GM19455 (cell line): ENCODE results near the gene ASB7.

Source experiments
- ATAC-seq: cut with Tn5 transposase; IDR thresholded peaks from one replicate; pipeline ENCODE4 v1.9.1; 2021; ENCODE audit not compliant: unreplicated experiment

Gene ASB7

DNA sequence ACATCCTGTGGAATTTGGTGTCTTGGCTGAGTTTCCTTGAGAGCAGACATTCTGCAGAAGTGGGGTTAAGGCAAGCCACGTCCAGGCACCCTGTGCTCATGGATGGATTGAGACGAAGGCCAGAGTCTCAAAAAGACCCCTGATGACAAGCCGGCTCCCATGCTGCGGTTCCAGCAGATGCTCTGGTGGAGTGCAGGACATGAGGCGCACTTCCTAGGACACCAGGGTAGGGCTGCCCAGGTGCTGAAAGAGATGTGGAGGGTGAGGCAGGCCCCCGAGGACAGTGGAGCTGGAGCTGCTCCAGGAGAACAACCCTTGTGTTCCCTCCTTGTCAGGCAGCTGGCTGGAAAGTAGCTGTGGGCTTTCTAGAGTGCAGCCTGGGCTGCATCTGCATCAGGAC is 81.0 kb downstream of the ASB7 start:
- ATAC-seq, result no peak

GRCh38 chr15:100684591-100684990 is 82.2 kb downstream of the ASB7 start:
- ATAC-seq, result no peak

DNA sequence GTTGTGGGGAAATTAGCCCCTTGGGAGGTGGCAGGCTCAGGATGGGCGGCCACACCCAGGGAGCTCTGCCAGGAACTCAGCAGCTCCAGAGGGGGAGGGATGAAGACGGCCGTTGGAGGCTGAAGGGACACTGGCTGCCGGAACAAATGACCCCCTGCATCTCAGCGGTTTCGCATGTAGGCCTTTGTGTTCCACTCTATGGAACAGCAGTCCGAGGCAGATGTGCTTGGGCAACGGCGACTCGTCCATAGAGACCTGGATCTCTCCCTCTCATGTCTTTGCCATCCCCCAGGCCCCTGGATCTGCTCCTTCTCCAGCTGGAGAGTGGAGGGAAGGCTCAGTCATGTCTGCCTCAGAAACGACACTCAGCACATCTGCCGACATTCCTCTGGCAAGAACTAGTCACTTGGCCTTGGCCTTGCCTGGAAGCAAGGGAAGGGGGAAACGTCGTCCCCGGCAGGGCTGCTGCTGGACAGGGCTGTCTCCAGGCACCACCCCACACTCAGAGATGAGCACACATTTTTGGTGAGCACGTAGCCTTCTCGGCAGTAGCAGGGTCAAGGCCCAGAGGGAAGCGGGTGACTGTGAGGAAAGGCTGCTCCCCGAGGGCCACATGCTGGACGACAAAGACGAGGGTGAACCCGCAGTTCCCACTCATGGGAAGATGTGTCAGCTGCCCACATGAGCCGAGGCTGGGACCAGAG is 83.8 kb downstream of the ASB7 start:
- no peak for ATAC-seq

DNA sequence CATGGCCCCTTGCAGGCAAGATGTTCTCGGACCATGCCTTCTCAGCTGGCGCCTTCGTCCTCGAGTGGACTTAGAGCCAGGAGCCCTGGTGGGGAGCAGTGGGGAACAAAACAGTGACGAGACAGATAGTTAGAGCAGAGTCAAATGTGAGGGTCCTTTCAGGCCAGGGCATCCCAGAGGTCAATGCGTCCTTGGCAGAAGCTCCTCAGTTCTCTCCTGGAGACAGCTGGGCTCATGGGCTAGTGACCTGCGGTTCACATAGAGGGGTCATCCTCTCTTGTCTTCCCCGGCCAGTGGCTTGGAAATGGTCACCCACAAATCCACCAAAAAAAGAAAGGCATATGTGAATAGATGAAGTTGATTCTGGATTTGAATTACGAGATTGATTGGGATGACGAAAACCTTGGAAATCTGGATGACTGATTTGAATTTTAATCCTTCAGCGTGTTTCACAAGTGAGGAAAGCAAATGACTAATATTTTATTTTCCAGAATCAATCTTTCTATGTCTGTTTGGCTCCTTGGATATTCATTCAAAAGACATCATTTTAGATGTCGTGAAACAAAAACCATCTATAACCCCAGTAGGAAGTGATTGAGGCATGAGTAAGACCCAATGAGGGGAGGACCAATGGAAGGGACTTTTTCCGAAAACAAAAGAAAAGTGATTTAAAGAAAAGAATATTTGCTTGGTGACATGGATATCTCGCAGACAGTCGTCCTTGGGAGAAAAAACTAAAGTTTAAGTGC is 84.5 kb downstream of the ASB7 start:
- no peak for ATAC-seq

GRCh38 chr15:100687582-100688141 is 85.3 kb downstream of the ASB7 start:
- no peak for ATAC-seq

DNA sequence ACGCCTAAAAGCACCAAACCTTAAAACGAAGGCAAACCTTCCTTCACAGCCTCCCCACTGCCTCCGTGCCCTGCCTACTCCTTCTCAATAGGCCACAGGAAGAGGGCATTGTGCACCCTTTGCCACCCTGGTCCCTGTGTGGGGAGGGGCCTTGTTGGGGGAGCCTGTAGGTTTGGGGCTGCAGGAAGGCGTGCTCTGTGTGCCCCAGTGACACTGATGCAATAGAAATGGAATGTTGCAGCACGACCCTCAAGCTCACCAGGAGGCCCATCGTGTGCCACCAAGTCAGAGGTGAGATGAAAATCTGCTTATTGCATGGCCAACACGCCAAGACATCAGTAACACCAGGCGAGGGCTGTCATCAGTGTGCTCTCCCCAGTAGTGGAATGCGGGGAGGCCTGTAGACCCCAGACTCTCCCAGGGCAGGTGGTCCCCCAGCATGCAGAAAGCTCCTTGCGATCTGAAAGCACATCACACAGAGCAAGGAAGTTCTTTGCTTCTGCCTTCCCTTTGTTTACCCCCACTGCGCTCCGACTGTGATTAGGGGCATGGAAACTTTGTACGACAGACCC is 86.2 kb downstream of the ASB7 start:
- no peak for ATAC-seq

DNA sequence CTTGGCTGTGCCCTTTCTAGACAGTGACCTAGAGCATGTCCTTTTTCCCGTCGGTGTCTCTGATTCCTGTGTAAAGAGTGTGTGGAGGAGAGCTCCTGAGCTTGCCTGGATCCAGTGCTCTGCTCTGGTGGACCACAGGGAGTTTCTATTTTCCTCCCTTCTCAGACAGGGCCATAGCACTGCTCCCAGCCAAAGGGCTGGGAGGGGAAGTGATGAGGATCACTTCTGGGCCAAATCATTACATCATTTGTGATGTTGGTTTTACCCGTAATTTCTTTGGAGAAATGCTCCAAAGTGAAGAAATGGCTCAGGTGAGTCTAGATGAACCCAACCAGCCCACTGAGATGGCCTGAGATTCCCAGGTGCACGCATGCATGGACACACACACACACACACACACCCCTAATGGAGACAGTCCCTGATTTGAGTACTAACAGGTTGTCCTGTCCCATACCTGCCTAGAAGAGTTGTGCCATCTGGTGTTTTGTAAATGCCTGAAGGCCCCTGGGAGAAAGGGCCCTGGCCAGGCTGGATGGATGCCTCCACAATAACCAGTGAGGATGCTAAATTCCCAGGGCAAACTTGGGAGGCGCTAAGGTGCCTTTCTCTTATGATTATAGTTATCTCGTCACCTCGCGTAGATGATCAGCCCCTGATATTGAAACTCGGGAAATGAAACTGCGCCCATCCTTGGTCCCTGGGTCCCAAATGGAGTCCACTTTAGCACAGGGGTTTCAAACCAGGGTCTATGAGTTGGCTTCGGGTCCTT is 86.9 kb downstream of the ASB7 start:
- ATAC-seq, result no peak

GRCh38 chr15:100690032-100690794 is 87.8 kb downstream of the ASB7 start:
- ATAC-seq, result no peak

GRCh38 chr15:100690795-100691158 is 88.4 kb downstream of the ASB7 start:
- no peak for ATAC-seq

GRCh38 chr15:100691321-100691720 is 88.9 kb downstream of the ASB7 start:
- ATAC-seq, result no peak

GRCh38 chr15:100692246-100692645 is 89.9 kb downstream of the ASB7 start:
- ATAC-seq, result no peak

DNA sequence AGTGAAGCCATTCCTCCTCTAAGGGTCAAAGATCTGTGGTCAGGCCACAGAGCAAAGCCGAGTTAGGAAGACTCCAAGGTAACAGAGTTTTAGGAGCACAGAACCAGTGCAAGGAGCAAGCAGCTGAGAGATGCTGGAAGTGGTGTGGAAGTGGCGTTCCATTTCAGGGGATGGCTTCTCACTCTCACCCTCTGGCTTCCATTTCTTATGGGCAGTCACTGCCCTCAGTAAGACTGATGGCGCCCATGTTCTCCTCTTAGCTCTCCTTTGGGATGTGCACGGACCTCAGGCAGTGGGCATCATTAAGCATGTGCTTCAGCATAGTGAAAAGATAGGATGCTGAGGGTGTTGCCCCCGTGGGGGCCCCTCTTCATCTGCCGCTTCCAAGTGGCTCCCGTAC is 90.3 kb downstream of the ASB7 start:
- ATAC-seq, result no peak

DNA sequence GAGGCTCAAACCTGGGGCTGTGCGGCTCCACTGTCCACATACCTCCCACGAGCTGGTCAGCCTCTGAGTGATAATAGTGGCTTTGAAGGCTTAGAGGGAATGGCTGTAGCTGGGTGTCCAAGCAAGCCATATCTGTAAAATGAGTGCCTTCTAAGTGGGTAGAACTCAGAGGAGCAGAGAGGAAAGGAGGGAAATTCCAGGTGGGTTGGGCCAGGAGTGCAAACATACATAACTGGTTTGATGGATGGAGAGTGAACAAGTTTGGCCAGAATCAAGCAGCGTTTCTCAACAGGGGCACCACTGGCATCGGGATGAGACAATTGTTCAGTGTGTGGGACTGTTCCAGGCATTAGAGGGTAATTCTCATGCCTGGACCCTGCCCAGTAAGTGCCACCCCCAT is 91.1 kb downstream of the ASB7 start:
- no peak for ATAC-seq

DNA sequence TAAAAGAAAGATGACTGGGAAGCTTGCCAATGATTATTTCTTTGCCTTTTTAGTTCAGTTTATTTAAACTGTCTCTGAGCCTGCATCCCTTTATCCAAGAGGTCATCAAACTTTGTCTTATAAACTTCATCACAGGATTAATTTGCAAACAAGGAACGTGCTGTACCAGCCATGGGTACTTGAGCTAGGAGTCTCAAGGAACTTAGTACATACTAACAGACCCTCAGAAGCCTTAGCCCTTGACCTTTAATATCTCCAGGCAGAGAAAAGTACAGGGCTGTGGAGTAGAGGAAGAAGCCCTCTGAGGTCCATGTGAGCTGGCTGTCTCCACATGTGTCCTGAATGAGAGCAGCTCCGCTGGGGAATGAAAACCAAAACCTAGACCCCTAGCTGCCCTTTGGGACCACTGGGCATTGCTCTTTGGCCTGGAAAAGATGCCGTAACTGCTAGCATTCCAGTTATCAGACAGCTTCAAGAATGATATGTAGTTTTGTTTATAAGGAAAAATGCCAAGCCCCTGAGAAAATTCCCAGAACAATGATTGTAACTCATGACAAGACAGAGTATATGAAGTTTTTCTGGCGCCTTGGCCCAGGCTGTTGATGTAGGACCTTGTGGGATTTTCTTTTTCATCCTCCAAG is 92.1 kb downstream of the ASB7 start:
- ATAC-seq, result no peak

- no peak for ATAC-seq
These were observed 92.7 kb downstream of the ASB7 start for GRCh38 chr15:100695048-100695447.

GRCh38 chr15:100696452-100696851 is 94.1 kb downstream of the ASB7 start:
- ATAC-seq, result no peak
